Neutrophil (primary cell): Measurements from ENCODE around the gene DHRS7B.

ENCODE experiments used
- H3K27ac ChIP-seq: fragments of 200-600 bp; sonication (generic); 2 replicates; pipeline ENCODE4 v1.5.1; 2016; ENCODE audit warnings: mild to moderate bottlenecking, moderate library complexity
- H3K27me3 ChIP-seq: fragments of 200-600 bp; sonication (generic); 2 replicates; pipeline ENCODE4 v1.6.0; 2016; ENCODE audit warnings: mild to moderate bottlenecking
- H3K36me3 ChIP-seq: fragments of 200-600 bp; sonication (generic); 2 replicates; pipeline ENCODE4 v1.5.1; 2017
- H3K4me1 ChIP-seq, 2 experiments: fragments of 200-600 bp in 1 of 2; sonication (generic) in 1 of 2; 1 replicate in 1 of 2; 2 replicates in 1 of 2; pipeline versions ENCODE4 v1.5.1 to v1.6.1; 2013 to 2016; ENCODE audit warnings: low read depth in 1 of 2, low read length in 1 of 2, mild to moderate bottlenecking in 1 of 2, moderate library complexity in 1 of 2; ENCODE audit not compliant: control insufficient read depth in 1 of 2, insufficient read depth in 1 of 2
- H3K4me3 ChIP-seq, 2 experiments: fragments of 200-600 bp in 1 of 2; sonication (generic) in 1 of 2; 1 replicate in 1 of 2; 2 replicates in 1 of 2; pipeline ENCODE4 v1.5.1; 2013 to 2016; ENCODE audit warnings: low read depth in 1 of 2, low read length in 1 of 2, mild to moderate bottlenecking in 1 of 2, moderate library complexity in 1 of 2
- H3K9me3 ChIP-seq: fragments of 200-600 bp; sonication (generic); 2 replicates; pipeline ENCODE4 v1.5.1; 2016
- TF ChIP-seq, protein P1 (sequence below): fragments of 200-600 bp; sonication (generic); IDR thresholded peaks from 2 replicates; pipeline ENCODE4 v1.5.1; 2016; ENCODE audit warnings: antibody characterized with exemption

The DHRS7B gene

DNA sequence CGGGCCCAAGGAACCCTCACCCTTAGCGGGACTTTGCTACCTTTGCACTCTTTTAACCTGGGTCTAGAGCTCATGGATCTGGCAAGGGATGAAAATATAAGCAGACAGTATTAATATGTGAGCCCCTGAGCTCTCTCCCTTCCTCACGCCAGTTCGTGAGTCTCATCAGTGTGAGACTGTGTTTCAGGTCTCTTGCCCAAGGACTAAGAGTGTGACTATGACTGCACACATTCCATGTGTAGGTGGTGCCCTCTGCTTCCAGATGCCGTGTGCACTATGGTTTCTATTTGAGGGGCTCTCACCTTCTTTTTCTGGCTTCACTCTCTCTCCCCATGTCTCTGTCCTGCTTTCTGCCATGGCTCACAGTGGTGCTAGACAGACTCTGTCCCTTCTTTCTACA lies 40.5 kb downstream of the DHRS7B start:
- Histone ChIP-seq H3K4me1 (peaks cover 13 to 21% of the 10 kb centered on the region in 2 experiments), H3K36me3 (peaks cover 6% of the 10 kb centered on the region), H3K27me3 (no peaks in the 10 kb centered on the region), H3K27ac (no peak overlapping the region), H3K9me3 (no peaks in the 10 kb centered on the region), H3K4me3 (no peak overlapping the region)
- TF ChIP-seq, protein P1, sequence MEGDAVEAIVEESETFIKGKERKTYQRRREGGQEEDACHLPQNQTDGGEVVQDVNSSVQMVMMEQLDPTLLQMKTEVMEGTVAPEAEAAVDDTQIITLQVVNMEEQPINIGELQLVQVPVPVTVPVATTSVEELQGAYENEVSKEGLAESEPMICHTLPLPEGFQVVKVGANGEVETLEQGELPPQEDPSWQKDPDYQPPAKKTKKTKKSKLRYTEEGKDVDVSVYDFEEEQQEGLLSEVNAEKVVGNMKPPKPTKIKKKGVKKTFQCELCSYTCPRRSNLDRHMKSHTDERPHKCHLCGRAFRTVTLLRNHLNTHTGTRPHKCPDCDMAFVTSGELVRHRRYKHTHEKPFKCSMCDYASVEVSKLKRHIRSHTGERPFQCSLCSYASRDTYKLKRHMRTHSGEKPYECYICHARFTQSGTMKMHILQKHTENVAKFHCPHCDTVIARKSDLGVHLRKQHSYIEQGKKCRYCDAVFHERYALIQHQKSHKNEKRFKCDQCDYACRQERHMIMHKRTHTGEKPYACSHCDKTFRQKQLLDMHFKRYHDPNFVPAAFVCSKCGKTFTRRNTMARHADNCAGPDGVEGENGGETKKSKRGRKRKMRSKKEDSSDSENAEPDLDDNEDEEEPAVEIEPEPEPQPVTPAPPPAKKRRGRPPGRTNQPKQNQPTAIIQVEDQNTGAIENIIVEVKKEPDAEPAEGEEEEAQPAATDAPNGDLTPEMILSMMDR = no peak

DNA sequence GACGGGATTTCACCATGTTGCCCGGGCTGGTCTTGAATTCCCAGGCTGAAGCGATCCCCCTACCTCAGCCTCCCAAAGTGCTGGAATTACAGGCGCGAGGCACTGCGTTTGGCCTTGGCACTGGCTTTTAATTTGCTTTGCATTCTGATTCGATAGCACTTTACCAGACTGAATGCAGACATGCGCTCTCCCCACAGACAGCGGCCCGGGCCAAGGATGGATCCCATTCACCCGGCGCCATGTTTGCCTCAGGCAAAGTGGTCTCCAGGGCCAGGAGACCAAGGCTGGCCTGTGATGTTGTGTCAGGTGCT lies 41.7 kb downstream of the DHRS7B start:
- H3K4me1 ChIP-seq = peaks cover 13 to 19% of the 10 kb centered on the region in 2 experiments
- no peaks in the 10 kb centered on the region for H3K27me3 ChIP-seq
- H3K27ac ChIP-seq = no peak overlapping the region
- peaks cover 18% of the 10 kb centered on the region for H3K36me3 ChIP-seq
- H3K4me3 ChIP-seq = no peak overlapping the region
- no peaks in the 10 kb centered on the region for H3K9me3 ChIP-seq
- TF ChIP-seq, protein P1 = no peak

DNA sequence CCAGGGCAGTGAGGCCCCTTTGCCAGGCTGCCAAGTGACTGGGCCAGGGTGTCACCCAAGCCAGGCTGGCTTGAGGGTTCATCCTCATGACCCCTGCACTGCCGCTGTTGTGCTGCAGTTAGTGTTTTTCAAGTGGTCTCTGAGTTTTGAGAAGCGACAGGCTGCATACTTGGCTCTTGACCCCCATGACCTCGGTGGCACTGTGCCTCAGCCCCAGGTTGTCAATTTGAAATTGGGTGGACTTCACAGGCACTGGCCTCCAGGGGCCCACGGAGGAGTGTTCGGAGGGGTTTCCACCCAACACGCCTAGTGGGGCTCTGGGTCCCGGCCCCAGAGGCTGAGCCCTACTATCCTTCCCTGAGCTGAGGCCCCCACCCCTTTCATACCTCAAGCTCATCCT lies 42.7 kb downstream of the DHRS7B start:
- H3K4me3 ChIP-seq = no peak overlapping the region
- peaks cover 28% of the 10 kb centered on the region for H3K36me3 ChIP-seq
- H3K9me3 ChIP-seq = no peaks in the 10 kb centered on the region
- H3K27ac ChIP-seq = no peak overlapping the region
- TF ChIP-seq, protein P1 = no peak
- no peaks in the 10 kb centered on the region for H3K27me3 ChIP-seq
- H3K4me1 ChIP-seq = peaks cover 10 to 13% of the 10 kb centered on the region in 2 experiments

DNA sequence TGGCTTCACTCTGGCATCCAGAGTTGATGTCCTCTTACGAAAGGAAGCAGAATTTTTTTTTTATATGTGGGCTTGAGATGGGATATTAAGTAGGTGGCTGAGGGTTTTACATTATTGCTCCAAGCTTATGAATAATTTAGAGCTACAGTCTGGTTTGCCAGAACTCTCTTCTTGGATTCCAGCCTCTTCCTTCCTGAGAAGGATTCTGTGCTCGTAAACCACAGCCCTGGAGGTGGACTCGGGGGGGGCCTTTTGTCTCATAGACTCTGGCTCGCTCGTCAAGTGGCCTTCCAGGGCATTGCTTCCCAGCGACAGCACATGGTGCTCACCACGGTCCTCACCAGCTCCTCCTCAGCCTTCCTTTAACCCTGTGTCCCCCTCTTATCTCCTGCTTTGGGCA lies 44.0 kb downstream of the DHRS7B start:
- peak overlapping the region; percentile 46 for H3K27ac ChIP-seq
- H3K4me3 ChIP-seq = no peak overlapping the region
- H3K36me3 ChIP-seq = peaks cover 36% of the 10 kb centered on the region
- H3K27me3 ChIP-seq = no peaks in the 10 kb centered on the region
- H3K4me1 ChIP-seq = peaks cover 9 to 13% of the 10 kb centered on the region in 2 experiments
- no peaks in the 10 kb centered on the region for H3K9me3 ChIP-seq
- TF ChIP-seq, protein P1 = no peak

DNA sequence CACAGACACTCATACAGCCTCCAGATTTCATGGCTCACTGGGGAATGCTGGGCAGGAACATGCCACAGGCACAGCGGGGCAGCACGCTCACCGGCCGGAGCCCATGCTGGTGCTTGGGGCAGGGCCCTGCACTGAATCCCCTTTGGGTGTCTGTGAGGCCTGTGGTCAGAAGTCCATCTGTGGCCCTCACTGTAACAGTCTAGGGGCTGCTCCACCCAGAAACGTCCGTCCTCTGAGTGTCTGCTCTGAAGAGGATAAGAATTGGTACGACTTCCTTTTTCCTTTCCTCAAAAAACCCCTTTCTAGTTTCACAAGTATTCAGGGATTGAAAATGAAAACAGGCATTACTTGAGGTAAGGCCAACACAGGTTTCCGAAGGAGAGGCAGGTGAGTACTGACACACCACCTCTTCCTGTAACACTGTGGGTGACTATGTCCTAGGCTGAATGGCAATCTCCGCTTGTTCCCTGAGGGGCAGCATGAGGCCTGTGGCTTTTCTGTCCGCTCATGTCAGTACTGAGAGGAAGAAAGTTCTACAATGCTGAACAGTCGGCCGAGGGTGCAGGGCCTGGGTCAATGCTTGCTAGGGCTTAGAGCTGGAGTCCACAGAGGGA lies 44.7 kb downstream of the DHRS7B start:
- Histone ChIP-seq H3K4me1 (peaks cover 9 to 12% of the 10 kb centered on the region in 2 experiments), H3K9me3 (no peaks in the 10 kb centered on the region), H3K4me3 (no peak overlapping the region), H3K27me3 (no peaks in the 10 kb centered on the region), H3K36me3 (peaks cover 36% of the 10 kb centered on the region), H3K27ac (peak overlapping the region; percentile 46)
- TF ChIP-seq, protein P1 = no peak
